H1 (cell line): Measurements from ENCODE around the gene SPTBN5. TPM values are rescaled to one million over a fixed set of nuclear protein-coding genes. Genes with fewer than 3 reads are reported as not detected.

Experiments used
- CTCF ChIA-PET: fragments of 300-600 bp; sonication (Branson Sonifier 250); formaldehyde crosslinking; loops from one replicate; lab custom pipeline; 2021; ENCODE audit not compliant: partially characterized antibody; lab: Charles Lee
- POLR2A ChIA-PET: fragments of 300-600 bp; sonication (Branson Sonifier 250); formaldehyde crosslinking; loops from one replicate; lab custom pipeline; 2021; ENCODE audit warnings: inconsistent platforms; ENCODE audit not compliant: partially characterized antibody; lab: Charles Lee
- DNase-seq, 2 experiments: peaks; one replicate each; pipeline versions ENCODE4 v3.0.0 to v3.0.0-alpha.2; 2010 to 2022; ENCODE audit warnings: low spot score in 2 of 2, low read depth in 1 of 2, mixed read lengths in 1 of 2
- FAIRE-seq: peaks from 2 replicates; lab custom pipeline; 2011; peaks lifted over from hg19 to GRCh38; lab: Jason Lieb, UNC
- H2AFZ ChIP-seq: 2 replicates; pipeline ENCODE4 v1.8.1; 2012; ENCODE audit warnings: low read length, inconsistent platforms
- H2AK5ac ChIP-seq: 2 replicates; pipeline ENCODE4 v1.6.1; 2013; ENCODE audit warnings: low read depth, low read length
- H2BK120ac ChIP-seq: replicated peaks from 2 replicates; pipeline ENCODE3; 2013; ENCODE audit warnings: low read depth, low read length, inconsistent platforms
- H2BK12ac ChIP-seq: 2 replicates; pipeline ENCODE4 v1.6.1; 2013; ENCODE audit warnings: low read depth, low read length
- H2BK15ac ChIP-seq: 2 replicates; pipeline ENCODE4 v1.6.1; 2013; ENCODE audit warnings: low read length
- H2BK20ac ChIP-seq: 2 replicates; pipeline ENCODE4 v1.6.1; 2013; ENCODE audit warnings: low read length
- H2BK5ac ChIP-seq: 2 replicates; pipeline ENCODE4 v1.6.1; 2013; ENCODE audit warnings: low read depth, low read length
- H3K14ac ChIP-seq: 2 replicates; pipeline ENCODE4 v1.6.1; 2013; ENCODE audit warnings: inconsistent platforms; ENCODE audit not compliant: insufficient read length
- H3K18ac ChIP-seq: 2 replicates; pipeline ENCODE4 v1.6.1; 2013; ENCODE audit warnings: low read length; ENCODE audit errors: extremely low read depth
- H3K23ac ChIP-seq: 2 replicates; pipeline ENCODE4 v1.6.1; 2013; ENCODE audit warnings: inconsistent platforms; ENCODE audit not compliant: insufficient read length
- H3K23me2 ChIP-seq: 2 replicates; pipeline ENCODE4 v1.6.1; 2013; ENCODE audit warnings: low read depth, low read length
- H3K27ac ChIP-seq: 2 replicates; pipeline ENCODE4 v1.6.1; 2011; ENCODE audit warnings: low read depth, low read length, inconsistent platforms
- H3K27me3 ChIP-seq, 4 experiments: replicated peaks in 1 of 4; 1 replicate in 1 of 4; 2 replicates in 3 of 4; pipeline versions ENCODE4 v1.6.1 to v1.8.1; 2011 to 2013; ENCODE audit warnings: low read length in 3 of 4, mild to moderate bottlenecking in 3 of 4, inconsistent platforms in 2 of 4, mixed read lengths in 2 of 4, moderate library complexity in 1 of 4; ENCODE audit not compliant: control insufficient read depth in 3 of 4, insufficient read depth in 3 of 4; ENCODE audit errors: extremely low read depth in 1 of 4
- H3K36me3 ChIP-seq, 4 experiments: 2 replicates each; pipeline versions ENCODE4 v1.6.1 to v1.8.1; 2011 to 2013; ENCODE audit warnings: mild to moderate bottlenecking in 4 of 4, low read length in 3 of 4, moderate library complexity in 2 of 4, control low read depth in 1 of 4, inconsistent platforms in 1 of 4; ENCODE audit not compliant: insufficient read depth in 4 of 4, control insufficient read depth in 2 of 4
- H3K4ac ChIP-seq: replicated peaks from 2 replicates; pipeline ENCODE3; 2013; ENCODE audit warnings: low read length, low read depth, mixed read lengths, inconsistent platforms; ENCODE audit not compliant: insufficient read length
- H3K4me1 ChIP-seq, 4 experiments: replicated peaks in 1 of 4; 1 replicate in 1 of 4; 2 replicates in 3 of 4; pipeline versions ENCODE4 v1.6.1 to v1.8.1; 2011 to 2013; ENCODE audit warnings: low read length in 3 of 4, inconsistent platforms in 2 of 4, mixed read lengths in 1 of 4; ENCODE audit not compliant: insufficient read depth in 4 of 4, control insufficient read depth in 3 of 4
- H3K4me2 ChIP-seq, 2 experiments: 2 replicates each; pipeline versions ENCODE4 v1.6.1 to v1.8.1; 2011 to 2013; ENCODE audit warnings: low read depth in 2 of 2, low read length in 2 of 2, control low read depth in 1 of 2, inconsistent platforms in 1 of 2, mild to moderate bottlenecking in 1 of 2; ENCODE audit not compliant: insufficient read depth in 1 of 2
- H3K4me3 ChIP-seq, 4 experiments: fragments of 200-600, 300-600 bp in 1 of 4; sonication (generic), shearing (Covaris generic), sonication (Bioruptor Twin) in 1 of 4; 2 replicates each; pipeline versions ENCODE4 v1.5.1 to v1.8.1; 2011 to 2016; ENCODE audit warnings: low read length in 4 of 4, low read depth in 3 of 4, control low read depth in 2 of 4, inconsistent platforms in 2 of 4, mild to moderate bottlenecking in 2 of 4, mixed read lengths in 1 of 4, moderate library complexity in 1 of 4; ENCODE audit not compliant: insufficient read depth in 2 of 4; ENCODE audit errors: extremely low read depth in 1 of 4
- H3K56ac ChIP-seq: replicated peaks from 2 replicates; pipeline ENCODE3; 2013; ENCODE audit warnings: low read depth, mild to moderate bottlenecking, mixed read lengths, low read length, inconsistent platforms; ENCODE audit not compliant: insufficient read length
- H3K79me1 ChIP-seq: 2 replicates; pipeline ENCODE4 v1.6.1; 2013; ENCODE audit warnings: low read depth, low read length, control low read depth
- H3K79me2 ChIP-seq, 2 experiments: 2 replicates each; pipeline versions ENCODE4 v1.6.1 to v1.8.1; 2012 to 2013; ENCODE audit warnings: low read length in 2 of 2, mild to moderate bottlenecking in 2 of 2, inconsistent platforms in 1 of 2; ENCODE audit not compliant: insufficient read depth in 2 of 2, control insufficient read depth in 1 of 2
- H3K9ac ChIP-seq, 4 experiments: replicated peaks in 1 of 4; 1 replicate in 1 of 4; 2 replicates in 3 of 4; pipeline versions ENCODE4 v1.6.1 to v1.8.1; 2011 to 2013; ENCODE audit warnings: low read depth in 3 of 4, low read length in 3 of 4, control low read depth in 2 of 4, mild to moderate bottlenecking in 2 of 4, moderate library complexity in 2 of 4, inconsistent platforms in 1 of 4; ENCODE audit errors: extremely low read depth in 1 of 4
- H3K9me3 ChIP-seq, 2 experiments: 2 replicates each; pipeline versions ENCODE4 v1.6.1 to v1.8.1; 2012 to 2013; ENCODE audit warnings: mild to moderate bottlenecking in 2 of 2, moderate library complexity in 2 of 2, control low read depth in 1 of 2, inconsistent platforms in 1 of 2, low read depth in 1 of 2, low read length in 1 of 2, mixed read lengths in 1 of 2; ENCODE audit not compliant: insufficient read depth in 2 of 2
- H4K20me1 ChIP-seq, 2 experiments: replicated peaks in 1 of 2; 2 replicates each; pipeline versions ENCODE3 to v1.8.1; 2011 to 2013; ENCODE audit warnings: inconsistent platforms in 2 of 2, low read length in 2 of 2, mild to moderate bottlenecking in 1 of 2; ENCODE audit not compliant: insufficient read depth in 2 of 2, control insufficient read depth in 1 of 2
- H4K5ac ChIP-seq: 2 replicates; pipeline ENCODE4 v1.6.1; 2013; ENCODE audit warnings: low read length, low read depth, mixed read lengths, inconsistent platforms; ENCODE audit not compliant: insufficient read length
- H4K8ac ChIP-seq: 2 replicates; pipeline ENCODE4 v1.8.0; 2013; ENCODE audit warnings: mild to moderate bottlenecking, moderate library complexity, low read length, inconsistent platforms; ENCODE audit not compliant: insufficient read depth; ENCODE audit errors: extremely low read depth
- H4K91ac ChIP-seq: replicated peaks from 2 replicates; pipeline ENCODE3; 2013; ENCODE audit warnings: low read length, mixed read lengths, inconsistent platforms; ENCODE audit not compliant: insufficient read length
- FOSL1 ChIP-seq: IDR thresholded peaks from 2 replicates; pipeline ENCODE4 v1.6.1; 2011; ENCODE audit warnings: mild to moderate bottlenecking, low read depth, low read length, moderate library complexity; ENCODE audit not compliant: insufficient read depth
- GTF2F1 ChIP-seq: IDR thresholded peaks from 2 replicates; pipeline ENCODE4 v1.6.1; 2012; ENCODE audit warnings: low read depth, low read length, improper control_type of control experiment, borderline replicate concordance
- HDAC6 ChIP-seq: IDR thresholded peaks from one replicate; pipeline ENCODE4 v1.7.1; 2012; ENCODE audit warnings: low read depth, mild to moderate bottlenecking, inconsistent platforms, low read length, moderate library complexity
- JUND ChIP-seq: IDR thresholded peaks from 2 replicates; pipeline ENCODE4 v1.6.1; 2011; ENCODE audit warnings: mild to moderate bottlenecking, improper control_type of control experiment, low read length
- KDM4A ChIP-seq: IDR thresholded peaks from one replicate; pipeline ENCODE4 v1.7.1; 2012; ENCODE audit warnings: low read depth, mild to moderate bottlenecking, moderate library complexity, low read length, inconsistent platforms; ENCODE audit not compliant: severe bottlenecking
- PHF8 ChIP-seq: fragments of 200-600 bp; sonication (generic); conservative IDR thresholded peaks from 2 replicates; pipeline ENCODE4 v1.7.1; 2012; ENCODE audit warnings: low read depth, mild to moderate bottlenecking, inconsistent platforms, low read length, moderate library complexity
- SP1 ChIP-seq: IDR thresholded peaks from 2 replicates; pipeline ENCODE4 v1.6.1; 2011; ENCODE audit warnings: low read depth, low read length
- SP4 ChIP-seq: IDR thresholded peaks from 2 replicates; pipeline ENCODE4 v1.6.1; 2012; ENCODE audit warnings: low read length, inconsistent platforms
- SUZ12 ChIP-seq: fragments of 200-600 bp; sonication (generic); IDR thresholded peaks from 2 replicates; pipeline ENCODE4 v1.6.1; 2012; ENCODE audit warnings: mild to moderate bottlenecking, inconsistent platforms, low read length, moderate library complexity, mixed read lengths
- TCF12 ChIP-seq: IDR thresholded peaks from 2 replicates; pipeline ENCODE4 v1.6.1; 2011; ENCODE audit warnings: low read depth, mild to moderate bottlenecking, low read length
- YY1 ChIP-seq: IDR thresholded peaks from 2 replicates; pipeline ENCODE4 v1.6.1; 2011; ENCODE audit warnings: low read depth, mild to moderate bottlenecking, low read length
- WGBS, 2 experiments: shearing (Covaris generic) in 1 of 2; methylation state at CpG; one replicate each; pipeline versions ENCODE4 v1.1.6 to v1.1.7; 2013 to 2015; ENCODE audit warnings: low lambda C conversion rate in 2 of 2, mixed read lengths in 2 of 2, inconsistent platforms in 1 of 2, low coverage in 1 of 2, missing lambda C conversion rate in 1 of 2; ENCODE audit not compliant: insufficient replicate concordance in 2 of 2, insufficient coverage in 1 of 2, insufficient read length in 1 of 2; ENCODE audit errors: extremely low coverage in 1 of 2, missing lambda C conversion rate in 1 of 2; 5-methylcytosine and 5-hydroxymethylcytosine counted together
- polyA plus RNA-seq, 7 experiments: library from polyadenylated mRNA; depleted of rRNA in 3 of 7; stranded (reverse) in 5 of 7; unstranded in 2 of 7; fragments of >200 nt in 5 of 7; fragments of 200-250 nt in 2 of 7; gene quantifications; 1 replicate in 5 of 7; 2 replicates in 1 of 7; 4 replicates in 1 of 7; pipeline versions ENCODE4 v1.2.1 to v1.2.3, GENCODE V29; 2011 to 2013; ENCODE audit warnings: missing spikeins in 2 of 7, mixed read lengths in 2 of 7
- total RNA-seq: library from RNA; stranded (reverse); fragmentation: NEBNext Ultra II Directional; extraction: Animal tissue kit (Norgen Biotek cat#: 25700); gene quantifications from 2 replicates; pipeline ENCODE4 v1.2.1, GENCODE V29; 2021
- TF ChIP-seq, protein P1 (sequence below): IDR thresholded peaks from 2 replicates; pipeline ENCODE4 v1.6.1; 2011; ENCODE audit warnings: low read length, improper control_type of control experiment

SPTBN5 gene
- total and polyA plus RNA-seq, 2 of the 8 experiments (the other 6 are each of a cell fraction or from before 2014, with no cell fraction given), result 0.32 to 0.84 TPM

DNA sequence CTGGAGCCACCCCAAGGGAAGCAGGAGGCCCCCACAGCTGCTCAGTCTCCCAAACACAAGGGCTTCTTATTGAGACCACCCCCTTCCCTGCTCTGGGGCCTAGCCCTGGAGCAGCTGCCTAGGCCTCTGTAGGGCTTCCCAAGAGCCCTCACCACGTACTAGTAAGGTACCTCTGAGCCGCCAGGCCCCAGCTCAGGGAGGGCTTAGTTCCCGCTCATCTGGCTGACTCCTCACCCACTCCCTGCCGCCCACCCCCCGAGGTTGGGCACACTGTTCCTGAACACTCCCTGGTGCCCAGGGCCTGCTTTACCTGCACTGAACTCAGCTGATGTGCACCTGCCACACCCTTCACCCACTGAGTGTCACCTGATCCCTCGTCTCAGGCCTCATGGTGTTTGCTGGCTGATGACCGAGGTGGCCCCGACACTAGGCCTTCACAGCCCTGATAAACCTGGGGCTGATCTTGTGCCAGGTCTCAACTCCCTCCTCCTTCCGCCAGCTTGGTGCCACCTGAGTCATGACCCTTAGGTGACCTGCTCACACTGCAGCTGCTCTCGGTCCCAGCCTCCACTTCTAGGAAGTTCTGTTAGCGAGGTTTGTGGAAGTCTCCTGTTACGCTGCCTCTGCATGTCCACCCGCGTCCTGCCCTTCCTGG is 18.0 kb upstream of the SPTBN5 start:
- no peak overlapping the region for H2BK120ac ChIP-seq
- no peak overlapping the region for H2BK20ac ChIP-seq
- no peaks in the 10 kb centered on the region for H3K4me1 ChIP-seq
- H3K27ac ChIP-seq, result no peak overlapping the region
- no peak overlapping the region for H2AFZ ChIP-seq
- H4K8ac ChIP-seq, result peak overlapping the region; percentile 77; the same call in 1 of the 2 replicates
- peaks cover 7 to 21% (median 17%) of the 10 kb centered on the region in 4 experiments; a peak in 7 of 8 replicates for H3K36me3 ChIP-seq
- H3K79me2 ChIP-seq, result no peaks in the 10 kb centered on the region
- ChIA-PET POLR2A (interaction anchor here (0.6 kb wide), 1 partner anchor 276 kb away, joined by 3 read pairs; no protein-coding TSS in a partner anchor), CTCF (interaction anchor here (1.2 to 1.6 kb wide), 2 partner anchors 19 to 226 kb away, joined by 3 read pairs; no protein-coding TSS in a partner anchor)
- H2BK15ac ChIP-seq, result no peak overlapping the region
- no peak overlapping the region for H3K4me2 ChIP-seq
- H3K56ac ChIP-seq, result no peak overlapping the region
- H2BK12ac ChIP-seq, result no peak overlapping the region
- H4K91ac ChIP-seq, result no peak overlapping the region
- 96% methylated on average over 14 of the region's 14 CpGs; no CpG with 5 or more reads in 1 of the 2 experiments for WGBS, 2 experiments
- H4K20me1 ChIP-seq, result peaks cover 0 to 9% of the 10 kb centered on the region in 2 experiments
- no peak overlapping the region for H4K5ac ChIP-seq
- no peak overlapping the region for H3K23ac ChIP-seq
- no peak for FAIRE-seq
- H3K4ac ChIP-seq, result no peak overlapping the region
- H2BK5ac ChIP-seq, result no peak overlapping the region
- H3K4me3 ChIP-seq, result no peak overlapping the region
- peak overlapping the region in 1 of 4 experiments; percentile 2; a peak in 1 of 7 replicates for H3K9ac ChIP-seq
- H3K18ac ChIP-seq, result no peak overlapping the region
- no peak overlapping the region for H2AK5ac ChIP-seq
- H3K14ac ChIP-seq, result no peak overlapping the region
- DNase-seq, result no peak
- no peaks in the 10 kb centered on the region for H3K23me2 ChIP-seq
- H3K9me3 ChIP-seq, result no peaks in the 10 kb centered on the region
- no peaks in the 10 kb centered on the region for H3K27me3 ChIP-seq
- H3K79me1 ChIP-seq, result peaks cover 2% of the 10 kb centered on the region
- TF ChIP-seq KDM4A (no peak), HDAC6 (no peak), SP4 (no peak), FOSL1 (no peak), PHF8 (no peak), GTF2F1 (no peak), YY1 (no peak), JUND (no peak), SUZ12 (no peak), TCF12 (no peak), SP1 (no peak)
- TF ChIP-seq, protein P1, sequence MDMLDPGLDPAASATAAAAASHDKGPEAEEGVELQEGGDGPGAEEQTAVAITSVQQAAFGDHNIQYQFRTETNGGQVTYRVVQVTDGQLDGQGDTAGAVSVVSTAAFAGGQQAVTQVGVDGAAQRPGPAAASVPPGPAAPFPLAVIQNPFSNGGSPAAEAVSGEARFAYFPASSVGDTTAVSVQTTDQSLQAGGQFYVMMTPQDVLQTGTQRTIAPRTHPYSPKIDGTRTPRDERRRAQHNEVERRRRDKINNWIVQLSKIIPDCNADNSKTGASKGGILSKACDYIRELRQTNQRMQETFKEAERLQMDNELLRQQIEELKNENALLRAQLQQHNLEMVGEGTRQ, result no peak
